HG03135 (cell line): Measurements from ENCODE around the gene CARD10.
"Not testable (repeated sequence)": the region's sequence is repeated elsewhere in the genome, so short reads cannot be mapped to it uniquely, and the experiment has no call there.

Experiments
- ATAC-seq: cut with Tn5 transposase; IDR thresholded peaks from one replicate; pipeline ENCODE4 v1.9.1; 2021; ENCODE audit warnings: mild to moderate bottlenecking, moderate library complexity; ENCODE audit not compliant: unreplicated experiment

Gene CARD10

GRCh38 chr22:37470087-37470445 lies 49.1 kb downstream of the CARD10 start:
- no peak for ATAC-seq

DNA sequence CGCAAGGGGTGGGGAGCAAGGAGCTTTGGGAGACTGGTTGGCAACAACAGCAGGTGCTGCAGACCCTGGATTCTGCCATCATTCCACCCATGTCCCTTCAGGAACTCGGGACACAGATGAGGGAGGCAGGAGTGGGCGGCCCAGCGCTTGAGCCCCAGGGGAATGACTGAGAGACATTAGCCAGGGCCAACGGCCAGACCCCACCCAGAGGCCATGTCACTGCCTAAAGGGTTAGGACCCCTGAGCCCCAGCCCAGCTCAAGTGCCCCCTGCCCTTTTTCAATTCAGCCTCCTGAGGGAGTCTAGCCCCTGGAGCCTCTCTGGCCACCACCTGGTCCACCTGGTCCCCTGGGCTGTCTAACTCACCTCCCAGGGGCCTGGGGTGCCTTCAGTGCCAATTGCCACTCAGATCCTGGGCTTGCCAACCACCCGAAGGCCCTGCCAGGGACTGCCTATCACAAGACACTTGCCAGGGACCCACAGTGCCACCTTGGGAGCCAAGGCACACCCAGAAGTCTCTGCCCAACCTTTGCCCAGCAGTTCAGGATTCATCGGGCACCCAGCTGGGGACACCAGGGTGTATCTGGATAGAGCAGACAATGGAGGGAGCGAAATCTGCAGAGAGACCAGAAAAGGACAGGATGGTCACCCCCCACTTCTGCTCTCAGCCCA lies 49.7 kb downstream of the CARD10 start:
- ATAC-seq: no peak

- not testable (repeated sequence) for ATAC-seq
Measured at GRCh38 chr22:37468201-37468695, 51.0 kb downstream of the CARD10 start.

DNA sequence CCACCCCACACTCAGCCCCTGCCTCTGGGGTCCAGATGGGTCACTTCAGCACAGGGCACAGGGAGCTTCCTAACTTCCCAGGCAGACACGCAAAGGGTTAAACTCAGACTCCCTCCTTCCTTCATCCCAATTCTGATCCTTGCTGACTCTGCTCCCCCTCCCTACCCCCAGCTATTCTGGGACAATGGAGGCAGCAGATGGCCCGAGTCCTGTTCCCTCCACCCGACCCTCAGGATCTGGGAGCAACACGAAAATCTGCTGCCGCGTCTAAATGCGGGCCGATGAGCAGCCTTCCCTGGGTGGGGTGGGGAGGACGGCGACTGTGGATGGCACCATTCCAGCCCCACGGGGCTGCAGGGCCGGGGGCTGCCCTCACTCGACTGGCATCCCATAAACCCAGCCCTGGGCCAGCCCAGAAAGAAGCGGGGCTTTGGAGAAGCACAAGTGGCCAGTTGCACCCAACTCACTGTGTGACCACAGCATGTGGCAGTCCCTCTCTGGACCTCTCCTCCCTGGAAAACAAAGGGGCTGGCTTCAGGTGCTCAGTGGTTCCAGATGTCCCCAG lies 51.7 kb downstream of the CARD10 start:
- ATAC-seq: no peak

DNA sequence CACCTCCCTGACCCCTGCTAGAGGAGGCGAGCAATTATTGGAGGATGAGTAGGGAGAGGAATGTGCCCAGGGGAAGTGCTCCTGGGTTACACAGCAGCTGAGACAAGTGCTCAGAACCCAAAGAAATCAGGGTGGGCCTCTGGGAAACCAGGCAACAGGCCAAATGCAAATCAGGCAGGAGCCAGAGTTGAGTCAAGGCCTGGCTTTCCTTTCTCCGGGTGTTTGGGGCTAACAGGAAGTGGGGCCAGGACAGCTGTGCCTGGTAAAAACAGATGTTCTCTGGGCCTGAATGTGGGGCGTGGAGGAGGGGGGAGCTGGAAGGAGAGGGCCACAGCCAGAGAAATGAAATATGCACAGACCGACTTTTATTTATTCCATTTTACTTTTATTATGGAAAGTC lies 55.0 kb downstream of the CARD10 start:
- ATAC-seq: no peak

DNA sequence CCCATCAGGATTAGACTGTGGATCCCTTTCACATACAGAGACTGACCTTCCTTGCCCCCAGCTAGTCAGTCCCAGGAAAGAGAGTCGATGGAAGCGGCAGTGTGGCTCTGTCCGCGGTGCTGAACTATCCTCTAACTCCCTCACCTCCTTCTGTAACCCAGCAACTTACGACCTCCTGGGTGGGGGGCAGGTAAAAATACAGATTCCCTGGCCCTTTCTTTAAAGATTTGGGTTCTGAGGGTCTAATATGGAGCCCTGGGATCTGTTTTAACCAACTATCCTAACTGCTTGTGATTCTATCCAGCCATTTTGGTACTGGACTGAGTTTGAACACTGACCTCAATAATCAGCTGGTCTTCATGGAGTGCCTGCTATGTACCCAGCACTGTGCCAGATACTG lies 56.2 kb downstream of the CARD10 start:
- no peak for ATAC-seq

DNA sequence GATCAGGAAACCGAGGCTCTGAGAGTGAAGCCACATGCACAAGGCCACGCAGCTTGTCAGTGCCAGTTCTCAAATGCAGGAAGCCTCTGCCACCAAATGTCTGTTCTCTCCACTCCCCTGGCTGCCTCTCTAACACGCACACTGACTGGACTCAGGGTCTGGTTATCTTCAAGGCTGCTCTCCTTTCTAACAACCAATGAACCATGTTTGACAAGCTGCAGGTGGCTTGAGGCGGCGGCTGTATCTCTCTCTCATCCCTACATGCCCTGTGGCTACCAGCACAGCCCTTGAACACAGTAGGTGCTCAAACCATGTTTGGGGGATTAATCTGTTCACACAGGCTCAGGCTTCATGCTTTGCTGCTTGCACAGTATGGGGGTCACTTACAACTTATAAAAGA lies 56.8 kb downstream of the CARD10 start:
- ATAC-seq: no peak

DNA sequence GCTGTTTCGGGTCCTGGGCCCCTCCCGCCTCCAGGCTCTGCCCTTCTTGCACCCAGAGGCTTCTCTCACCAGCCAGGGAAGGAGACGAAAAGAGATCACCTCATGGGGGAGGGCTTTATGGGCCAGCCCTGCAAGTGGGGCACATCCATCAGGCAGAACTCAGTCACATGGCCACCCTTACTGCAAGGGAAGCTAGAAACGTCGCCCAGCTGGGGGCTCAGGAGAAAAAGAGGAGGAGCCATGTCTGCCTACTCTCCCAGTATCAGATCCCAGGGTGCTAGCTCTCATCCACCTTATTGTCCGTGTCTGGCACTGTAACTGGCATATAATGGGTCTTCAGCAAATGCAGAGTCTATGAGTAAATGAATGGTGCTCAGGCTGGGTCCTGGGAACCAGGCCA lies 57.3 kb downstream of the CARD10 start:
- no peak for ATAC-seq

DNA sequence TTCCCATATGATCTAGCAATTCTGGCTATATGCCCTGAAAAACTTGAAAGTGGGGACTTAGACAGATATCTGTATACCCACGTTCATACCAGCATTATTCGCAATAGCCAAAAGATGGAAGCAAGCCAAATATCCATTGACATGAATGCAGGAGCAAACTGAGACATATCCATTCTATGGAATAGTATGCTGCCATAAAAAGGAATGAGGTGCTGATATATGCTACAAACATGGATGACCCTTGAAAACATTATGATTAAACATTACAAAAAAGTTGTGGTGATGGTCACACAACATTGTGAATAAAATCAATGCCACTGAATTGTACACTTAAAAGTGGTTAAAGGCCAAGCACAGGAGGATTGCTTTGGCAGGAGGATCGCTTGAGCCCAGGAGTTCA lies 58.5 kb downstream of the CARD10 start:
- no peak for ATAC-seq

- no peak for ATAC-seq
Measured at GRCh38 chr22:37459206-37459605, 60.0 kb downstream of the CARD10 start.

GRCh38 chr22:37457093-37457893 lies 61.9 kb downstream of the CARD10 start:
- ATAC-seq: no peak

GRCh38 chr22:37456346-37456745 lies 62.9 kb downstream of the CARD10 start:
- no peak for ATAC-seq

DNA sequence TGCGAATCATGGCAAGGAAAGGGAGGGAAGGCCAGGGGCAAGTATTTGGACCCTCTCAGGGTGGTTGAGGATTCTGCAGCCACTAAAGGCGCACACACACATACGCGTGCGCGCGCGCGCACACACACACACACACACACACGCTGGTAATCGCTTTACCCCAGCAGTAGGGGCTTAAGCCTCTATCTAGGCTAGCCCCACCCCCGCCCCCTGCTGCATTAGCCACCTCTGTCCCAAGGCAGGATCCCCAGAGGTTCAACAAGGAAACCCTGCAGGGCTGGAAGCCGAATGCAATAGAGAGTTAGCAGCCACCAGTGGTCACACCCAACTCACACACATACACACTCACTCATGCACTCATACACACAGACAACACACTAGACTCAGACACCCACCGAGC lies 63.3 kb downstream of the CARD10 start:
- ATAC-seq: no peak

DNA sequence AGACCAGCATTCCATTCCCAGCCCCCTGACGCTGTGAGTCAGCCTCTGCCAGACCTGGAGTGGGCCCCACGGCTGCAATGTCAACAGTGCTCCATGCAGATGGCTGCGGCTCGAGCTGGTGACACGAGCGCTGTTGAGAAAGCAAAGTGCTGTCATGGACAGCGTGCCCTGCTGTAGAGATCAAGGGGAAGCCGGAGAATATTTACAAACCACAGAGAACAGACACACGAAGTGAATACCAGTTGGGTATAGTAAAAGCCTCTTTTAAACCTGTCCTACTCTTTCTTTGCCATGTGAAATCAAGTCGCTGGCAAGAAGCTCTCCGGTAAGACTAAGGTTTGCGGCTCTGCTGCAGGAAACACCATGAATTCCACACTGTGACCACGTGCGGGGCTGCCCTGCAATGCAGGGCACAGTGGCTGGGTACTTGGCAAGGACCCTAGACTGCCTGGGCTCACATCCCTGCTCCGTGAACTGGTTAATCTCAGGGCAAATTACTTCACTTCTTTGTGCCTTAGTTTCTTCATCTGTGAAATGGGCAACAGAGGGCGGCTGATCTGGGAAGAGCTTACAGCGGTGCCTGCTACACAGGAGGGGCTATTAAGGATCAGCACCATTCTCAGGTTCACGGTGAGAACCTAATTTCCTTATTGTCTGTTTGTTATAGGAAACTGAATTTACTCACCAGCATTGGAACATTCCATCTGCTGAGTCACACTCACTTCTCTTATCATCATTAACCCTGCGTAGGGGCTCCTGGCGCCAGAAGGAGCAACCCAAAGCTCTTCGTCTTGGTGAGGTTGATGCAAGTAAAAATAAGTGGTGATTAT lies 64.1 kb downstream of the CARD10 start:
- ATAC-seq: no peak

DNA sequence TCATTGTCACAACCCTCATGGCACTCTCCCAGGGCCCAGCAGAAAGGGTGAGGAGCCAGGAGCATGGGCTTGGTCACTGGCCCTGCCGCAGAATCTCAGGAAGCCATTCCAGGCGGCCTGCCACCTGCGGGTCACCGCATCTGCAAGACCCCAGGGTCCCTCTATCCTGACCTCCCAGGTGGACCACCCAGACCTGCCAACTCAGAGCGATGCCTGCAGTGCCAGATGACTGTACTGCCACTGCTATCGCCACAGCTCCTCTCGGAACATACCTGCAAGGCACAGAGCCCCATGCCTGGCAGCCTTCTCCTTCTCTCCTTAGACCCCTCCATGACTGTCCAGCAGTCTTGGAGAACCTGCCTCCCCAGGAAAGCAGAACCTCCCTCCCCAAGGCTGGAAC lies 65.5 kb downstream of the CARD10 start:
- ATAC-seq: no peak

- ATAC-seq: no peak
Measured at GRCh38 chr22:37451218-37451617, 68.0 kb downstream of the CARD10 start.

DNA sequence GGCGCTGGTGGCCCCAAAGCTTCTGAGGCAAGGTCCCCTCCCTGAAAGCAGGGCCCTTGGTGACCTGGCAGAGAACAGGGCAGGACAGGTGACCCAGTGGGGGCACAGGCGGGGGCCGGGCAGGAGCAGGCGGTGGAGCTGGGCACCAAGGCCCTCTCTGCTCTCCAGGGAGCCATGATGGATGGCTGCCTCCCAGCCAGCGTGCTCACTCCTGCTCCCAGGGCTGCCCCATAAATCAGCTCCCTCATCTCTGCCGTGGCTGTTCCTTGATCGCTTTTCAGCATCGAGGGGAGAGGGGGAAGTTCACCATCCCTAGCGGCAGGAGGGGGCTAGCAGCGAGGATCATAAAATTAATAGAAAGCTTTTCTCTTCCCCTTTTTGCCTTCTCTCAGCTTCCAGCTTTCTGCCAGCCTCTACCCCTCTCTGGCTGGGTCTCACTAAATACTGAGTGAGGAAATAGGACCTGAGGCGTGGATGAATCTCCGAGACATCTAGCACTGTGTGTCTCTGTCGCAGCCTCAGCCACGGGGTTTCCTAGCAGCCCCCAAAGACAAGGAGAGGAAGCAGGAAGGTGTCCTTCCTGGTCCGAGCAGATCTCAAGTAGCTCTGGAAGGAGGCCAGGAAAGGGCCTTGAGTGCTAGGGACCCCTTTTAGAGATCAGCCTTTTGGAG lies 69.7 kb downstream of the CARD10 start:
- no peak for ATAC-seq

- ATAC-seq: no peak
Measured at GRCh38 chr22:37448516-37449127, 70.6 kb downstream of the CARD10 start.

GRCh38 chr22:37445501-37445900 lies 73.7 kb downstream of the CARD10 start:
- no peak for ATAC-seq

DNA sequence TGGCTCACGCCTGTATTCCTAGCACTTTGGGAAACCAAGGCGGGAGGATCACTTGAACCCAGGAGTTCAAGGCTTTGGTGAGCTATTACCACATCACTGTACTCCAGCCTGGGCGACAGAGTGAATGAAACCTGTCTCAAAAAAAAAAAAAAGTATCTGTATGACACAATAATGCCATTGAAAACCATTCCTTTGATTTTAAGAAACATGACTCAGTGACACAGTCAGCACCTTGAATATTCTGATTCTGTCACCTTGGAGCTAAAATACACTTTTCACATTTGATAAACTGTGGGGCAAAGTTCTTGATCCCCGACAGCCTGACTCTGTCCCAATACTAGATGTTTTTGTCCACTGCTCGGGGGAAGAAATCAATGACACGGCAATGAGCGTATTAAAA lies 75.2 kb downstream of the CARD10 start:
- ATAC-seq: no peak
